ENCODE measurements around the gene ISM2. TPM values are rescaled to one million over a fixed set of nuclear protein-coding genes. Genes with fewer than 3 reads are reported as not detected.

Gene ISM2
- total RNA-seq, 4 donors from 2014 or later, result 0.44 TPM; not detected in 3

GRCh38 chr14:77469539-77469938 is 29.1 kb downstream of the ISM2 start:
- TF ChIP-seq CTCF (IDR thresholded peaks at IDR 0.05), result no peak
- no peak for TF ChIP-seq EP300 (IDR thresholded peaks at IDR 0.05)
- TF ChIP-seq POLR2A (IDR thresholded peaks at IDR 0.05), result no peak
- Histone ChIP-seq H3K27me3 (peaks cover 0 to 4% of the 10 kb centered on the region in 2 donors), H3K9me3 (no peaks in the 10 kb centered on the region), H3K27ac (no peak overlapping the region), H3K4me3 (no peak overlapping the region), H3K36me3 (peaks cover 0 to 60% (median 36%) of the 10 kb centered on the region in 3 donors), H3K4me1 (no peaks in the 10 kb centered on the region)
- 78 to 88% methylated on average over 1 of the region's 1 CpG for WGBS, 2 donors
- no peak for DNase-seq (ENCODE audit: low spot score in 2 of 2)

GRCh38 chr14:77469067-77469505 is 29.5 kb downstream of the ISM2 start:
- TF ChIP-seq CTCF (IDR thresholded peaks at IDR 0.05), result no peak
- TF ChIP-seq POLR2A (IDR thresholded peaks at IDR 0.05), result no peak
- no peak for TF ChIP-seq EP300 (IDR thresholded peaks at IDR 0.05)
- Histone ChIP-seq H3K27ac (no peak overlapping the region), H3K27me3 (peaks cover 0 to 4% of the 10 kb centered on the region in 2 donors), H3K4me3 (no peak overlapping the region), H3K9me3 (no peaks in the 10 kb centered on the region), H3K4me1 (no peaks in the 10 kb centered on the region), H3K36me3 (peaks cover 0 to 65% (median 40%) of the 10 kb centered on the region in 3 donors)
- DNase-seq (ENCODE audit: low spot score in 2 of 2), result no peak
- WGBS, 2 donors, result 83 to 92% methylated on average over 14 of the region's 14 CpGs

- Histone ChIP-seq H3K27me3 (peaks cover 0 to 2% of the 10 kb centered on the region in 2 donors), H3K36me3 (peaks cover 0 to 77% (median 46%) of the 10 kb centered on the region in 3 donors), H3K9me3 (no peaks in the 10 kb centered on the region), H3K4me3 (no peak overlapping the region), H3K27ac (no peak overlapping the region), H3K4me1 (no peaks in the 10 kb centered on the region)
- TF ChIP-seq EP300 (IDR thresholded peaks at IDR 0.05), result no peak
- no peak for TF ChIP-seq POLR2A (IDR thresholded peaks at IDR 0.05)
- no peak for TF ChIP-seq CTCF (IDR thresholded peaks at IDR 0.05)
- no peak for DNase-seq (ENCODE audit: low spot score in 2 of 2)
- WGBS, 2 donors, result 90 to 92% methylated on average over 5 of the region's 5 CpGs
Measured at GRCh38 chr14:77467801-77468200, 30.8 kb downstream of the ISM2 start.

- H3K4me3 ChIP-seq, result peak overlapping the region; percentile 89 to 98 (median 92)
- peak; percentile 60 to 90 for DNase-seq (ENCODE audit: low spot score in 2 of 2)
- peak overlapping the region in 2 of 4 donors; percentile 97 to 98 for H3K27ac ChIP-seq
Measured at GRCh38 chr14:77459072-77459723, 39.4 kb downstream of the ISM2 start.

More at GRCh38 chr14:77459072-77459723, 39.4 kb downstream of the ISM2 start:
- TF ChIP-seq CTCF (IDR thresholded peaks at IDR 0.05), result peak; percentile 33 to 43 (median 39)
- no peak for TF ChIP-seq EP300 (IDR thresholded peaks at IDR 0.05)
- no peak for TF ChIP-seq POLR2A (IDR thresholded peaks at IDR 0.05)
- Histone ChIP-seq H3K27me3 (no peaks in the 10 kb centered on the region), H3K9me3 (no peaks in the 10 kb centered on the region), H3K4me1 (peaks cover 0 to 40% (median 17%) of the 10 kb centered on the region in 4 donors), H3K36me3 (peaks cover 0 to 48% (median 16%) of the 10 kb centered on the region in 3 donors)
- WGBS, 2 donors, result 34 to 35% methylated on average over 13 of the region's 13 CpGs
